OCI-LY1 (cell line): Measurements from ENCODE around the gene MACIR.

Experiments used
- H2AFZ ChIP-seq: fragments of 200-600 bp; sonication (generic), shearing (Covaris generic); 2 replicates; pipeline ENCODE4 v1.6.0; 2014; ENCODE audit warnings: antibody characterized with exemption, mild to moderate bottlenecking, low read length
- H3F3A ChIP-seq: fragments of 200-600 bp; sonication (generic), shearing (Covaris generic); 2 replicates; pipeline ENCODE4 v1.6.0; 2014; ENCODE audit warnings: mild to moderate bottlenecking, antibody characterized with exemption, low read length, moderate library complexity; ENCODE audit not compliant: insufficient read depth
- H3K27ac ChIP-seq: fragments of 200-600 bp; sonication (generic); 2 replicates; pipeline ENCODE4 v1.5.1; 2014; ENCODE audit warnings: low read length, mixed run types, mild to moderate bottlenecking, low read depth; ENCODE audit not compliant: poor library complexity, severe bottlenecking
- H3K27me3 ChIP-seq: fragments of 200-600 bp; sonication (generic); 2 replicates; pipeline ENCODE4 v1.6.0; 2014; ENCODE audit warnings: antibody characterized with exemption, mild to moderate bottlenecking, low read length, moderate library complexity; ENCODE audit not compliant: insufficient read depth
- H3K36me3 ChIP-seq: fragments of 200-600 bp; sonication (generic); 2 replicates; pipeline ENCODE4 v1.6.1; 2014; ENCODE audit warnings: mild to moderate bottlenecking, antibody characterized with exemption, low read length, moderate library complexity, mixed read lengths; ENCODE audit not compliant: insufficient read depth
- H3K4me1 ChIP-seq: fragments of 200-600 bp; sonication (generic); 2 replicates; pipeline ENCODE4 v1.5.1; 2014; ENCODE audit warnings: mild to moderate bottlenecking, low read length, moderate library complexity; ENCODE audit not compliant: insufficient read depth, severe bottlenecking
- H3K4me2 ChIP-seq: fragments of 200-600 bp; sonication (generic), shearing (Covaris generic); 2 replicates; pipeline ENCODE4 v1.6.1; 2014; ENCODE audit warnings: low read length
- H3K4me3 ChIP-seq: fragments of 200-600 bp; sonication (generic); 2 replicates; pipeline ENCODE4 v1.5.1; 2014; ENCODE audit warnings: low read length, low read depth, mild to moderate bottlenecking, mixed read lengths; ENCODE audit not compliant: poor library complexity, severe bottlenecking
- H3K79me2 ChIP-seq: fragments of 200-600 bp; shearing (Covaris generic); 2 replicates; pipeline ENCODE4 v1.6.1; 2016; ENCODE audit warnings: mixed run types, low read length, mixed read lengths; ENCODE audit not compliant: insufficient read depth
- H3K9ac ChIP-seq: fragments of 200-600 bp; sonication (generic), shearing (Covaris generic); 2 replicates; pipeline ENCODE4 v1.6.1; 2014; ENCODE audit warnings: mild to moderate bottlenecking, low read length, mixed read lengths
- H3K9me2 ChIP-seq: fragments of 200-600 bp; sonication (generic), shearing (Covaris generic); 2 replicates; pipeline ENCODE4 v1.6.1; 2014; ENCODE audit warnings: low read depth, mild to moderate bottlenecking, low read length, mixed read lengths
- H3K9me3 ChIP-seq: fragments of 200-600 bp; shearing (Covaris generic); 2 replicates; pipeline ENCODE4 v1.6.1; 2014; ENCODE audit warnings: low read length, mixed read lengths
- H4K20me1 ChIP-seq: fragments of 200-600 bp; sonication (generic), shearing (Covaris generic); 2 replicates; pipeline ENCODE4 v1.6.0; 2016; ENCODE audit warnings: mild to moderate bottlenecking, low read length; ENCODE audit not compliant: insufficient read depth
- CTCF ChIP-seq: fragments of 200-600 bp; sonication (generic), shearing (Covaris generic); IDR thresholded peaks from 2 replicates; pipeline ENCODE4 v1.5.1; 2017; ENCODE audit warnings: mild to moderate bottlenecking, antibody characterized with exemption, low read length, moderate library complexity, mixed read lengths
- EZH2 ChIP-seq: fragments of 200-600 bp; sonication (generic), shearing (Covaris generic); IDR thresholded peaks from 2 replicates; pipeline ENCODE4 v1.8.0; 2017; ENCODE audit warnings: borderline replicate concordance, mixed run types, mild to moderate bottlenecking, antibody characterized with exemption, low read length, moderate library complexity, mixed read lengths

The MACIR gene

GRCh38 chr5:103280967-103281366, 22.4 kb downstream of the MACIR start:
- Histone ChIP-seq H3K27me3 (no peaks in the 10 kb centered on the region), H3K27ac (no peak overlapping the region), H3K9me3 (no peaks in the 10 kb centered on the region), H3F3A (no peaks in the 10 kb centered on the region), H3K9ac (no peak overlapping the region), H3K36me3 (0 out of 2 replicates have a peak, but pooled peaks cover 6% of the 10 kb centered on the region), H3K4me3 (no peak overlapping the region), H3K79me2 (no peaks in the 10 kb centered on the region), H4K20me1 (no peaks in the 10 kb centered on the region), H2AFZ (no peak overlapping the region), H3K4me2 (no peak overlapping the region), H3K9me2 (no peaks in the 10 kb centered on the region), H3K4me1 (no peaks in the 10 kb centered on the region)
- TF ChIP-seq EZH2, result no peak
- TF ChIP-seq CTCF, result no peak

DNA sequence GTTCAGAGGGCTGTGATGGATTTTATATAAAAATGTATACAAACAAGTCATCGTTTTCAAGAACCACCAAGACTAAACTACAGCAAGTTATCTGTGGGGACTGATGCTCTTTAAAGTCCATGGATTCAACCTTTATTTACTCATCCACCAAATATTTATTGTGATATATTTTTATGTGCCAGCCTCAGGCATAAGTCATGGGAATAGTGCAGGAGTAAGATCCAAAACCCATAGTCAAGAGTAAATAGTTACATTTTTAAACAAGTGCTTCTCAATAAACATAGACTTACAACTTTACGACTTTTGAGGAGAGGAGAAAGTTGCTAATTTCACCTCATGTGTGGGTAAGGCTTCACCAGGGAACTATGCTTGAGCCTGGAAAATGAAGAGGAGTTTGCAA, 24.6 kb downstream of the MACIR start:
- Histone ChIP-seq H3K36me3 (no peaks in the 10 kb centered on the region), H3K27me3 (no peaks in the 10 kb centered on the region), H3K9me2 (no peaks in the 10 kb centered on the region), H3K79me2 (no peaks in the 10 kb centered on the region), H3K9me3 (no peaks in the 10 kb centered on the region), H3K4me2 (no peak overlapping the region), H3K4me1 (no peaks in the 10 kb centered on the region), H3K27ac (no peak overlapping the region), H3K4me3 (no peak overlapping the region), H3K9ac (no peak overlapping the region), H4K20me1 (no peaks in the 10 kb centered on the region), H2AFZ (no peak overlapping the region), H3F3A (no peaks in the 10 kb centered on the region)
- TF ChIP-seq CTCF (no peak), EZH2 (no peak)

DNA sequence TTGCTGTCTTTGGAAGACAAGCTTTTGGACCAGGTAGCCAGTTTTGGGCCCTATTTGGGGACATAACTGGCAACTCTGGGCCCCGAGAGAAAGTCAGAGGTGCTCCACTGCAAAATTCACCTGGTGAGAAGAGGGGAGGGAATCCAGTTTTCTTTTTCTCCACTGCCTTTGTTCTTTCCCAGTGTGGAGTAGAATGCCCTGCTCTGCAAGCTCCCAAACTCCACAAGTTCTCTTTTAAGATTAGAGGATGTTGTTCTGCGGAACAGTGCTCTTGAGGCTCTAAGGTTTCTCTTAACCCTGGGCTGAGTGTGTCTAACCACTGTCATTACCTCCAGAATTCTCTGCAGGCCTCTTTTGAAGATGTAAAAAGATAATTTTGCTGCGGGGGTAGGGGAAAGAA, 25.3 kb downstream of the MACIR start:
- no peak overlapping the region for H3K4me3 ChIP-seq
- no peak overlapping the region for H2AFZ ChIP-seq
- no peaks in the 10 kb centered on the region for H3F3A ChIP-seq
- no peaks in the 10 kb centered on the region for H3K79me2 ChIP-seq
- no peaks in the 10 kb centered on the region for H3K4me1 ChIP-seq
- H3K4me2 ChIP-seq, result no peak overlapping the region
- H3K36me3 ChIP-seq, result no peaks in the 10 kb centered on the region
- TF ChIP-seq EZH2, result no peak
- no peak for TF ChIP-seq CTCF
- no peaks in the 10 kb centered on the region for H3K27me3 ChIP-seq
- H3K27ac ChIP-seq, result no peak overlapping the region
- no peaks in the 10 kb centered on the region for H3K9me2 ChIP-seq
- H3K9me3 ChIP-seq, result no peaks in the 10 kb centered on the region
- H4K20me1 ChIP-seq, result no peaks in the 10 kb centered on the region
- H3K9ac ChIP-seq, result no peak overlapping the region
